Measurements from ENCODE around the gene TMEM196. TPM values are rescaled to one million over a fixed set of nuclear protein-coding genes. Genes with fewer than 3 reads are reported as not detected.
"Not testable (repeated sequence)": the region's sequence is repeated elsewhere in the genome, so short reads cannot be mapped to it uniquely, and the experiment has no call there.

The TMEM196 gene
- total RNA-seq, 1 donor from 2014 or later = 18.8 TPM

DNA sequence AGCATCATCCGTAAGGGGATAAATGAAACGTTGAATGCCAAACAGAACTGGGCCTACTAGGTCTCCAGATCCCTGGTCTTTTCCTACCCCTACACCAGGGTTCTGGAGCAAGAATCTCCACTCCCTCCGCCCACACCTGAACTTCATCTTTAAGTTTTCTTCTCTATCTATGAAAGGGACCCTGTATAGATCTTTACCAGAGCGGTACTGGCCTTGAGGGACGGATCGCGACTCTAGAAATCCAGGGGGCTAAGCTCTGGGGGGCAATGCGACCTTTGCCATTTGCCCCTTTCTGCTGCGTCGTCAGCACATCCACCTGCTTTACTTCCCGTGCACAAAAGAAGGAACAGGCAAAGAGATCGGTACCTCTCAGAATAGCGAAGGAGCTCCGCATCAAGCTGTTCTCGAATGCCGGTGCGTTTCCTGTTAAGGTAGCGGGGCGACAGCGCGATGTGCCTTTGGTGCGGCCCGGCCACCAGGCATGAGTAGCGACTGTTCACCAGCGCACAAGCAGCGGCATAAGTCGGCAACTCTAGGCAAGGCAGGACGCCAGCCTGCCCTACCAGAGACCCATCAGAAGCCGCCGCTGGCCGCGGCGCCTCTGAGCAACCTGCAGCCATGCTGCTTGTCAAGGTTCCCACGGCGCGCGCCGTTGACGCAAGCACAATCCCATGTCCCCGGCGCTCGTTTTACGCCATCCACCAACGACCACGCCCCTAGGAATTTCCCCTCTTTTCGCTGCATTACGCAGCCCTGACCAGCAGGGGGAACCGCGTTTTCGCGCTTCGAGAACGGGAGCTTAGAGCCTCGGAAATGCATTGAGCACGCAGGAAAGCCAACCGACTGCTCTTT is 64.8 kb downstream of the TMEM196 start, which contains the start of gene POLR1F:
POLR1F (minus strand) TSS at position 641 of the 852 bp plus-strand sequence; CDS start at position 620, 21 bp downstream.
- DNase-seq (ENCODE audit: low spot score in 2 of 2) (peak; percentile 61 to 80), FAIRE-seq (peak; percentile 42)

DNA sequence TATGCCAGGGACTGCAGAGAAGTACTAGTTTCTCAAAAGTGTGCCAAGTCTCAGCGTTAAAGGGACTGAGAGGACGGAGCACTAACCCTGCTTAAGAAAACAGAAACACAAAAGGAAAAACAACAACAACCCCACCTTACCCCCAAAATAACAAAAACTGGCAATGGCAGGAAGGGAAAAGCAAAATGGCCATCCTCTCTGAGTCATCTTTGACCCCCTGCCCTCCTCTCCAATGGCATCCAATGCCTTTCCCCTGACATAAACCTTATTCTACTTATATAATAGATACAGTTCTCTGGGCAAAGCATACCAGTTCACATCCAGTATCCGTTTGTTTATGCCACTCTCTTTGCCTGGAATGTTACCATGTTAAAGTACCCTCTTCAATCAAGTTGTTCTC is 66.2 kb downstream of the TMEM196 start:
- FAIRE-seq (no peak), DNase-seq (ENCODE audit: low spot score in 2 of 2) (no peak)

DNA sequence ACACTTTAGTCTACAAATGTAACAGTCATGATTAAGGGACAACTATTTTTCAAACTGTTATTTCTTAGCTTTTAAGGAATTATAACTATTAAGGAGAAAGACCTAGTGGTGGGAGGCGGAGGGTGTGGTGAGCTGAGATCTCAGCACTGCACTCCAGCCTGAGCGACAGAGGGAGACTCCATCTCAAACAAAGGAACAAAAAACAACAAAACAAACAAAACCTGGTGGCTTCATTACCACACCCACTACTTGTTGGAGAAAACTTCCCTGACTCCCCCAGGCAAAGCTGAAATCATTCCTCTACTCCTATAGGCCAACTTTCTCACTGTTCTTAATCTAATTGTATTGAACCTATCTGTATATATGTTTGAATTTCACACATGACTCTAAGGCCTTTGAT is 67.8 kb downstream of the TMEM196 start:
- DNase-seq (ENCODE audit: low spot score in 2 of 2) (no peak), FAIRE-seq (no peak)

DNA sequence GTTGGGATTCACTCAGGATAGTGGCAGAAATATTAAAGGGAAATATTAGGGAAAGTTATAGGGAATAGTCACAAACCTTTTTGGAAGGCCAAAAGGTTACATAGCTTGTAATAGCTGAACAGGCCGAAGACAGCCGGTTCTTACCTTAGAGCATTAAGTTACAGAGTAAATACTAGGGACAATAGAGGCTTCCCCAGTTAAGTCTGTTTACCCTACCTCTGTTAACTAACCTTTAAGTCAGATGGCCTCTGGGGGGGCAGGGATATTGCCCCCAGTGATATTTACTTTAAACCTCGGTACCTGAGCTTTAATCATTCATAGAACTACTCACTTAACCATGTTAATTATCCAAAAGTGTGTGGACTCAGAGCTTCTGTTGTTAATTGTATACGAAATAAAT is 71.9 kb downstream of the TMEM196 start:
- FAIRE-seq = no peak
- DNase-seq (ENCODE audit: low spot score in 2 of 2) = no peak

DNA sequence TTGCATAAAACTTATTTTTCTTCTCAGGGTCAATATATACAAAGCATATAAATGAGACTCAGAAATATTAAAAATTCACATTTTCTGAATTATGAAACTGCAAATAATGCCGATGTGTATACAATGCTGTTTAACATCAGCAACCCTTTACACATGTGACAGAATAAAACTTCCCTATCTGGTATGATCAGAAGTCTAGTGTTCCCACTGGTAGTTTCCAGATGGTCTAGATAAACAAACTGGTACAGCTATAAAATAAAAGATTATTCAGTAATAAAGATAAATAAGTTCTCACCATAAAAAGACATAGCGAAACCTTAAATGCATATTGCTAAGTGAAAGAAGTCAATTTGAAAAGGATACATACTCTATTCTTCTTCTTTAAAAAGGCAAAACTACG is 72.5 kb downstream of the TMEM196 start:
- no peak for DNase-seq (ENCODE audit: low spot score in 2 of 2)
- no peak for FAIRE-seq

DNA sequence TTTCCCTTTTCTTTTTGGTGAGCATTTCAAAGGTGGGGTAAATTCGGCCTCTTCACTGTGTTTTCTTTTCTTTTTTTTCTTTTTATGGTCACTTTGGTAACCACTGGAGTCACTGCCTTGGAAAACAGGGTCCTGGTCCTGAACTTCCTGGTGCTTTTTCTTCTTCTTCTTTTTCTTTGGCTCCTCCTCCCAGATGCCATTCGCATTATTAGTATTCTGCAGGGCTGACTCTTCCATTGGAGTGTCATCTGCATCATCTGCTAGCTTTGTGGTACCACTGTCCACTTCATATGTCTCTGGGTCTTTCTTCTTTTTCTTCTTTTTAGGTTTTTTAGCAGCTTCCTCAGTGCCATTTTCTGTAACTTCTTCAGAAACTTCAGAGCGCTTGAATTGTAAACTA is 75.1 kb downstream of the TMEM196 start:
- FAIRE-seq = no peak
- no peak for DNase-seq (ENCODE audit: low spot score in 2 of 2)

DNA sequence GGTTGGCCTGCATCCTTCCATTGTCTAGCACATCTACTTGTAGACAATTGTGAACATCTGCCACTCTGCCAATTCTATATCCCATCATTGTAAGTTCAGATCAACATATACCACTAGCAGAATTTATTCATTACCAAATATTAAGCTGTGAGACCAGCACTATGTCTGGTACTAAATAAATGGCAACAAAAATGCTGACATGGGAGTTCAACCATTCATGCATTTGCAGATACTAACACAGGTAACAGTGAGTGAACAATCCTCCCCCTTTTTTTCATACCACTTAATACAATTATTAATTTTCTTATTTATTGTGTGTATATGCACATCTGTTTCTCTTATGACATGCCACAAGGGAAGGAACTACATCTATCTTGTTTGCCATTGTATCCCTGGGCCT is 76.5 kb downstream of the TMEM196 start:
- no peak for DNase-seq (ENCODE audit: low spot score in 2 of 2)
- FAIRE-seq = no peak

DNA sequence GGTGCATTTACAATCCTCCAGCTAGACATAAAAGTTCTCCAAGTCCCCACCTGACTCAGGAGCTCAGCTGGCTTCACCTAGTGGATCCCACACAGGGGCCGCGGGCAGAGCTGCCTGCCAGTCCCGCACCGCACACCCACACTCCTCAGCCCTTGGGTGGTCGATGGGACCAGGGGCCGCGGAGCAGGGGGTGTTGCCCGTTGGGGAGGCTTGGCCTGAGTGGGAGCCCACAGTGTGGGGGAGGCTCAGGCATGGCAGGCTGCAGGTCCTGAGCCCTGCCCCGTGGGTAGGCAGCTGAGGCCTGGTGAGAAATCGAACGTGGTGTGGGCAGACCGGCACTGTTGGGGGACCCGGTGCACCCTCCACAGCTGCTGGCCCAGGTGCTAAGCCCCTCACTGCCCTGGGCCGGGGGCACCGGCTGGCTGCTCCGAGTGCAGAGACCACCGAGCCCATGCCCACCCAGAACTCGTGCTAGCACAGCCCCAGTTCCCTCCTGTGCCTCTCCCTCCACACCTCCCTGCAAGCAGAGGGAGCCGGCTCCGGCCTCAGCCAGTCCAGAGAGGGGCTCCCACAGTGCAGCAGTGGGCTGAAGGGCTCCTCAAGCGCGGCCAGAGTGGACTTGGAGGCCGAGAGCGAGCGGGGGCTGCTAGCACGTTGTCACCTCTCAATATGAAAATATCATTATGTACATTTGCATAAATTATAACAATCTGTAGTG is 81.1 kb downstream of the TMEM196 start:
- no peak for FAIRE-seq
- no peak for DNase-seq (ENCODE audit: low spot score in 2 of 2)

DNA sequence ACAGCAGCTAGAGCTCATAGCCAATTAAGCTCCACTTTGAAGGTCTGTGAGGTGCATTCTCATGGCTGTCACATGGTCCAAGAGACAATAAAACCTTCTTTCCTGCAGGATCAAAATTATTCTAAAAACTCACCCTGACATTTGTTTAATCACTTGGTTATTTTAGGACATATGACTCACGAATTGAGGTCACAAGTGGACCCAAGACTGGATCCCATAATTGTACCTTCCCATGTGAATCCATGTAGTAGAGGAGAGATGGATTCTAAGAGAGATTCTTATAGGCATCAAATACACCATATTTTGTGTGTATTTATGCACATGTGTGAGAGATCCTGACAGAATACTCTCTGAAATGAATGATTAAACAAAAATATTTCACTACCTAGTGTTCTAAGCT is 82.7 kb downstream of the TMEM196 start:
- DNase-seq (ENCODE audit: low spot score in 2 of 2) = no peak
- FAIRE-seq = no peak

DNA sequence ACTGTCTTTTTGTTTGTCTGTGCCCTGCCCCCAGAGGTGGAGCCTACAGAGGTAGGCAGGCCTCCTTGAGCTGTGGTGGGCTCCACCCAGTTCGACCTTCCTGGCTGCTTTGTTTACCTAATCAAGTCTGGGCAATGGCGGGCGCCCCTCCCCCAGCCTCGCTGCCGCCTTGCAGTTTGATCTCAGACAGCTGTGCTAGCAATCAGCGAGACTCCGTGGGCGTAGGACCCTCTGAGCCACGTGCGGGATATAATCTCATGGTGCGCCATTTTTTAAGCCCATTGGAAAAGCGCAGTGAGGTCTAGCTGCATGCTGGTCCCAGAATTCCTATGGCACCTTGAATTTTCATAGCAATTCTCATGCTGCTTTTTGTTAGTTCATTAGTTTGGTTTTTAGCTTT is 84.3 kb downstream of the TMEM196 start:
- FAIRE-seq; DNase-seq (ENCODE audit: low spot score in 2 of 2): not testable (repeated sequence)

DNA sequence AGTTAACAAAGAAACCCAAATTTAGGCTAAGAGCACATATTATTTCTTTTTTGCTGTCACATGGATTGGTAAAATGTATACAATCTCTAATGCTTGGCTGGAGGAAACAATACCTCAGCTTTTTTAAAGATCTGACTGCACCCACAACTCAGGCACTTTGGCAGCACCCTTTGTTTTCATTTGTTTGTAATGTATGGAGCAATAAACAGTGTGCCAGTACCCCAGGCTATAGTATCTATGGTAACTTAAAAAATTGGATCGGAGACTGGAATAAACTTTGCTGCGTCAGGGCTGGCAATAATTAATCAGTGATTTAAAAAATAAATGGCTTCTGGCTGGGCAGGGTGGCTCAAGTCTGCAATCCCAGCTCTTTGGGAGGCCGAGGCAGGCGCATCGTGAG is 91.8 kb downstream of the TMEM196 start:
- DNase-seq (ENCODE audit: low spot score in 2 of 2) (no peak), FAIRE-seq (no peak)

DNA sequence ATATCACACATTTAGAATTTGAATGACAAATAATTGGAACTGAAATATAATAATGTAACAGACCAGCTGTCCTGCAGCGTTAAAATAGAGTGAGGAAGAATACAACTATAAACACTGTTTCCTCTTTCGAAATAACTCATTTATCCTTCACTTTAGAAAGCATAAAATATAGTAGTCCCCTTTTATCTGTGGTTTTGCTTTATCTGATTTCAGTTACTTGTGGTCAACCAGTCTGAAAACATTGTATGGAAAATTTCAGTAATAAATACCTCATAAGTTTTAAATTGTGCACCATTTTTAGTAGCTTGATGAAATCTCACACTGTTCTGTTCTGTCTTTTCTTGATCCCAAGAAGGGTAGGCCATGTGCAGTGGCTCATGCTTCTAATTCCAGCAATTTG is 96.2 kb downstream of the TMEM196 start:
- FAIRE-seq = no peak
- DNase-seq (ENCODE audit: low spot score in 2 of 2) = no peak

DNA sequence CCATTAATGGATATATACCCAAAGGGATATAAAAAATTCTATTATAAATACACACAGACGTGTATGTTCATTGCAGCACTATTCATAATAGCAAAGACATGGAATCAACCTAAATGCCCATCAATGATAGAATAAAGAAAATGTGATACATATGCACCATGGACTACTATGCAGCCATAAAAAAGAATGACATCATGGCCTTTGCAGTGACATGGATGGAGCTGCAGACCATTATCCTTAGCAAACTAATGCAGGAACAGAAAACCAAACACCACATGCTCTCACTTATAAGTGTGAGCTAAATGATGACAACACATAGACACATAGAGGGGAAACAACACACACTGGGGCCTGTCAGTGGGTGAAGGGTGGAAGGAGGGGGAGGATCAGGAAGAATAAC is 97.6 kb downstream of the TMEM196 start:
- no peak for FAIRE-seq

DNA sequence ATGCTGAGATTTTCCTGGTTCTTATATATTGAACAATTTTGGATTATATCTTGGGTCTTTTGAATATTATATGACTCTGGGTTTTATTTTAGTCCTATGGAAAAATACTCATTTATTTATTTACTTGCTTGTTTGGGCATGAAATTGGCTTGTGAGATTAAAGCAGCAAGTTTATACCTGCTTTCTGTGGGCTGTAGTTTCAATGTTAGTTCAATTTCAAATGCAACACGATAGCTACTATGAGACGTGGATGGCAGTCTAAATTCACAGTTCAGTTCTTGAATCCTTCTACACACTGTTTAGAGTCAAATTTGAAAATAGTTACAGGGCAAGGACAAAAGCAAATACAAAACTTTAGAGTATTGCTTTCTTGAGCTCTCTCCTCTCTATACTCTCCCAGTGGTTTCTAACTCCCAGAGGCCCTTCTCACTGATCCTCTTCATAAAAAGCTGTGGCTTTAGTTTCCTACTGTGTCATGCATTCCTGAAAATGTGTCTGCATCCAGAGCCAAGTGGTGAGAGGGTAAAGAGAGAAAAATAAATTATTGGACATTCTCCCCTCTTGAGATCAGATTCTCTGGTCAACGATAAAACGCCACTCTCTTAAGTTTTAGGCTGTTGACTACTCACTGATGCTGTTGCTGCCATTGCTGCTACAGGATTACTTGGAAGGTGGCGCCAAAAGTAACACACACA is 99.0 kb downstream of the TMEM196 start:
- DNase-seq (ENCODE audit: low spot score in 2 of 2) = no peak

More for the DNA sequence above, 97.6 kb downstream of the TMEM196 start:
- no peak for DNase-seq (ENCODE audit: low spot score in 2 of 2)

DNA sequence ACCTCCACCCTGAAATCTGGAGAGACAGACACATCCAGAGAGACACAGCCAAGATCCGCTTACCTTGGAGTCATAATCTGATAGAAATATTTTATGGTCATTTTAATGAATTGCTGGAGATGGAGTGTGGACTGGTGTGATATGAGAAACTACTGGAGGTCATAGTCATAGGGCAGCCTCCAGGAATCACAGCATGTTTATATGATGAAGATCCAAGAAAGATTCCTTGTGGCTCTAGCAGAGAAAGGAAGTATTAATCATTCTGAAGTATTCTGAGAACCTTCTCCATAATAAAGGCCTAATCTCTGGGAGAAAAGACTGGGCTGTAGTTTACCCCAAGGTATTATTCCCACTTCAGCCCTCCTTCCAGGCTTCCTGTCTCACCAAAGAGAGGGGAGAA is 102.6 kb downstream of the TMEM196 start:
- no peak for DNase-seq (ENCODE audit: low spot score in 2 of 2)

More for the DNA sequence above, 99.0 kb downstream of the TMEM196 start:
- no peak for FAIRE-seq

More for the DNA sequence above, 102.6 kb downstream of the TMEM196 start:
- FAIRE-seq = no peak

Small RNAs within 50 kb of the gene (small RNA-seq; reads per million reads assigned to genes)
- not detected for gene MIR3146

Other genes with a start within 250 kb of the TMEM196 start
- 14.3 TPM for gene POLR1F, start 64.6 kb downstream of the TMEM196 start, total RNA-seq